Measurements from ENCODE around the gene PRRT1B.

PRRT1B gene

DNA sequence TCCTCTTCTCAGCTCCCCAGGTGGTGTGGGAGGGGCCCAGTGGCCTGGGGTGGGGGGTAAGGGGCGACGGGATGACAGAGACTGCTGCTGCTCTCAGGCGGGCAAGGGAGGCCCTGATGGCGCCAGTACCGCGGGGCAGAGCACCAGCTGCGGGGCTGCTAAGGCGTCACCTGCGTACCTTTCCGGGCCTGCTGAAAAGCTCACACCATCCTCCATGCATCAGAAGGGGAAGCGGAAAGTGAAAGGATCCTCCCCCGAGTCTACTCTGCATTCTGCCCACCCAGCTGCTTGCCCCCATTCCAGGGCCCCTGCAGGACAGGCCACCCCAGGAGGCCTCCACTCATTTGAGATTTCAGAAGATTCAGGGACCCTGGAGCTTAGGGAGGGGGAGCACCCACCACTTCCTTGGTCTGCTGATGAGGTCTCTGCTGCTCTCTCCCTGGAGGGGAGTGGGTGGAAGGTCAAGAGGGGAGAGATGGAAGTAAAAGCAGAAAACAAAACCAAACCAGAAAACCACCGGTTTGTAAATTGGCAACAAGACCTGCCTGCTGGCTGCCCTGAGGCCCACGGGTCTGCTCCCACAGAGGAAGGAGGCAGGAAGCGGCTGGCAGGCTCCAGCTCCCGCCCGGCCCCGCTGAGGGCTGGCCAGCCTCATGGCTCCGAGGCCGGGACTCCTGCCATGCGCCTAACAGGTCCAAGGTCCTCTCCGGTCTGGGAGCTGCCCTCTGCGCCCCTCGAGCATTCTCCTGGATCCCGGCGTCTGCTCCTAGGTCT lies 33.6 kb downstream of the PRRT1B start:
- ATAC-seq: no peak
- no peak for TF ChIP-seq ARNTL (CRISPR knock-in tag; IDR thresholded peaks at IDR 0.05; ENCODE audit: borderline replicate concordance, low read depth)
- no peak for TF ChIP-seq PPARA (CRISPR knock-in tag; IDR thresholded peaks at IDR 0.05; ENCODE audit: borderline replicate concordance)
- TF ChIP-seq, protein P1, sequence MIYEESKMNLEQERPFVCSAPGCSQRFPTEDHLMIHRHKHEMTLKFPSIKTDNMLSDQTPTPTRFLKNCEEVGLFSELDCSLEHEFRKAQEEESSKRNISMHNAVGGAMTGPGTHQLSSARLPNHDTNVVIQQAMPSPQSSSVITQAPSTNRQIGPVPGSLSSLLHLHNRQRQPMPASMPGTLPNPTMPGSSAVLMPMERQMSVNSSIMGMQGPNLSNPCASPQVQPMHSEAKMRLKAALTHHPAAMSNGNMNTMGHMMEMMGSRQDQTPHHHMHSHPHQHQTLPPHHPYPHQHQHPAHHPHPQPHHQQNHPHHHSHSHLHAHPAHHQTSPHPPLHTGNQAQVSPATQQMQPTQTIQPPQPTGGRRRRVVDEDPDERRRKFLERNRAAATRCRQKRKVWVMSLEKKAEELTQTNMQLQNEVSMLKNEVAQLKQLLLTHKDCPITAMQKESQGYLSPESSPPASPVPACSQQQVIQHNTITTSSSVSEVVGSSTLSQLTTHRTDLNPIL (CRISPR knock-in tag; IDR thresholded peaks at IDR 0.05; ENCODE audit: low read depth): no peak
- TF ChIP-seq RARB (CRISPR knock-in tag; IDR thresholded peaks at IDR 0.05): no peak
- TF ChIP-seq ISL1 (CRISPR knock-in tag; IDR thresholded peaks at IDR 0.05): no peak
- no peak for TF ChIP-seq ZNF565 (CRISPR knock-in tag; conservative IDR thresholded peaks at IDR 0.05; ENCODE audit: low read depth)
- no peak for TF ChIP-seq ZFP3 (CRISPR knock-in tag; IDR thresholded peaks at IDR 0.05)
- TF ChIP-seq CSDC2 (CRISPR knock-in tag; IDR thresholded peaks at IDR 0.05): no peak
- TF ChIP-seq, protein P2, sequence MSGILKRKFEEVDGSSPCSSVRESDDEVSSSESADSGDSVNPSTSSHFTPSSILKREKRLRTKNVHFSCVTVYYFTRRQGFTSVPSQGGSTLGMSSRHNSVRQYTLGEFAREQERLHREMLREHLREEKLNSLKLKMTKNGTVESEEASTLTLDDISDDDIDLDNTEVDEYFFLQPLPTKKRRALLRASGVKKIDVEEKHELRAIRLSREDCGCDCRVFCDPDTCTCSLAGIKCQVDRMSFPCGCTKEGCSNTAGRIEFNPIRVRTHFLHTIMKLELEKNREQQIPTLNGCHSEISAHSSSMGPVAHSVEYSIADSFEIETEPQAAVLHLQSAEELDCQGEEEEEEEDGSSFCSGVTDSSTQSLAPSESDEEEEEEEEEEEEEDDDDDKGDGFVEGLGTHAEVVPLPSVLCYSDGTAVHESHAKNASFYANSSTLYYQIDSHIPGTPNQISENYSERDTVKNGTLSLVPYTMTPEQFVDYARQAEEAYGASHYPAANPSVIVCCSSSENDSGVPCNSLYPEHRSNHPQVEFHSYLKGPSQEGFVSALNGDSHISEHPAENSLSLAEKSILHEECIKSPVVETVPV (CRISPR knock-in tag; IDR thresholded peaks at IDR 0.05): no peak

GRCh38 chr9:131579789-131580211 lies 34.5 kb downstream of the PRRT1B start:
- no peak for ATAC-seq
- TF ChIP-seq ZNF565 (CRISPR knock-in tag; conservative IDR thresholded peaks at IDR 0.05; ENCODE audit: low read depth) (no peak), ZC3H10 (CRISPR knock-in tag; IDR thresholded peaks at IDR 0.05) (no peak), SNAI2 (CRISPR knock-in tag; IDR thresholded peaks at IDR 0.05) (no peak), ARNTL (CRISPR knock-in tag; IDR thresholded peaks at IDR 0.05; ENCODE audit: borderline replicate concordance, low read depth) (no peak), TOX (CRISPR knock-in tag; IDR thresholded peaks at IDR 0.05; ENCODE audit: borderline replicate concordance) (no peak), GLIS3 (CRISPR knock-in tag; IDR thresholded peaks at IDR 0.05) (no peak), BACH2 (CRISPR knock-in tag; IDR thresholded peaks at IDR 0.05; ENCODE audit: borderline replicate concordance) (no peak), RARB (CRISPR knock-in tag; IDR thresholded peaks at IDR 0.05) (no peak), OSR1 (CRISPR knock-in tag; IDR thresholded peaks at IDR 0.05) (no peak), TCF4 (CRISPR knock-in tag; IDR thresholded peaks at IDR 0.05; ENCODE audit: borderline replicate concordance) (no peak), ZNF8 (CRISPR knock-in tag; IDR thresholded peaks at IDR 0.05) (no peak), ZFP3 (CRISPR knock-in tag; IDR thresholded peaks at IDR 0.05) (no peak), PPARA (CRISPR knock-in tag; IDR thresholded peaks at IDR 0.05; ENCODE audit: borderline replicate concordance) (no peak), TSHZ2 (CRISPR knock-in tag; IDR thresholded peaks at IDR 0.05) (no peak), ISL1 (CRISPR knock-in tag; IDR thresholded peaks at IDR 0.05) (no peak)
- TF ChIP-seq, protein P2 (CRISPR knock-in tag; IDR thresholded peaks at IDR 0.05): no peak
- TF ChIP-seq, protein P3, sequence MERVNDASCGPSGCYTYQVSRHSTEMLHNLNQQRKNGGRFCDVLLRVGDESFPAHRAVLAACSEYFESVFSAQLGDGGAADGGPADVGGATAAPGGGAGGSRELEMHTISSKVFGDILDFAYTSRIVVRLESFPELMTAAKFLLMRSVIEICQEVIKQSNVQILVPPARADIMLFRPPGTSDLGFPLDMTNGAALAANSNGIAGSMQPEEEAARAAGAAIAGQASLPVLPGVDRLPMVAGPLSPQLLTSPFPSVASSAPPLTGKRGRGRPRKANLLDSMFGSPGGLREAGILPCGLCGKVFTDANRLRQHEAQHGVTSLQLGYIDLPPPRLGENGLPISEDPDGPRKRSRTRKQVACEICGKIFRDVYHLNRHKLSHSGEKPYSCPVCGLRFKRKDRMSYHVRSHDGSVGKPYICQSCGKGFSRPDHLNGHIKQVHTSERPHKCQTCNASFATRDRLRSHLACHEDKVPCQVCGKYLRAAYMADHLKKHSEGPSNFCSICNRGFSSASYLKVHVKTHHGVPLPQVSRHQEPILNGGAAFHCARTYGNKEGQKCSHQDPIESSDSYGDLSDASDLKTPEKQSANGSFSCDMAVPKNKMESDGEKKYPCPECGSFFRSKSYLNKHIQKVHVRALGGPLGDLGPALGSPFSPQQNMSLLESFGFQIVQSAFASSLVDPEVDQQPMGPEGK (CRISPR knock-in tag; IDR thresholded peaks at IDR 0.05; ENCODE audit: borderline replicate concordance): no peak
- TF ChIP-seq, protein P1 (CRISPR knock-in tag; IDR thresholded peaks at IDR 0.05; ENCODE audit: low read depth): no peak
- TF ChIP-seq, protein P4, sequence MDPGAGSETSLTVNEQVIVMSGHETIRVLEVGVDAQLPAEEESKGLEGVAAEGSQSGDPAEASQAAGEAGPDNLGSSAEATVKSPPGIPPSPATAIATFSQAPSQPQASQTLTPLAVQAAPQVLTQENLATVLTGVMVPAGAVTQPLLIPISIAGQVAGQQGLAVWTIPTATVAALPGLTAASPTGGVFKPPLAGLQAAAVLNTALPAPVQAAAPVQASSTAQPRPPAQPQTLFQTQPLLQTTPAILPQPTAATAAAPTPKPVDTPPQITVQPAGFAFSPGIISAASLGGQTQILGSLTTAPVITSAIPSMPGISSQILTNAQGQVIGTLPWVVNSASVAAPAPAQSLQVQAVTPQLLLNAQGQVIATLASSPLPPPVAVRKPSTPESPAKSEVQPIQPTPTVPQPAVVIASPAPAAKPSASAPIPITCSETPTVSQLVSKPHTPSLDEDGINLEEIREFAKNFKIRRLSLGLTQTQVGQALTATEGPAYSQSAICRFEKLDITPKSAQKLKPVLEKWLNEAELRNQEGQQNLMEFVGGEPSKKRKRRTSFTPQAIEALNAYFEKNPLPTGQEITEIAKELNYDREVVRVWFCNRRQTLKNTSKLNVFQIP (CRISPR knock-in tag; IDR thresholded peaks at IDR 0.05; ENCODE audit: borderline replicate concordance, low read depth): no peak
